GM19099 (cell line): Measurements from ENCODE around the gene LLGL2.

Experiments used
- POLR2A ChIP-seq: IDR thresholded peaks from 3 replicates; pipeline ENCODE4 v1.6.1; 2011; ENCODE audit warnings: low read depth; ENCODE audit not compliant: insufficient read length; ENCODE audit errors: extremely low read depth

Gene LLGL2

GRCh38 chr17:75488693-75489510 is 36.6 kb upstream of the LLGL2 start:
- no peak for TF ChIP-seq POLR2A

- TF ChIP-seq POLR2A: no peak
These were observed 36.0 kb upstream of the LLGL2 start for GRCh38 chr17:75489511-75489955.

GRCh38 chr17:75490173-75490743 is 35.2 kb upstream of the LLGL2 start:
- TF ChIP-seq POLR2A: no peak

GRCh38 chr17:75490953-75491649 is 34.4 kb upstream of the LLGL2 start:
- TF ChIP-seq POLR2A: no peak

GRCh38 chr17:75491680-75492079 is 33.8 kb upstream of the LLGL2 start:
- TF ChIP-seq POLR2A: no peak

GRCh38 chr17:75492555-75493168 is 32.8 kb upstream of the LLGL2 start:
- TF ChIP-seq POLR2A: no peak

GRCh38 chr17:75493476-75494129 is 31.9 kb upstream of the LLGL2 start:
- TF ChIP-seq POLR2A: no peak

GRCh38 chr17:75494326-75494877 is 31.1 kb upstream of the LLGL2 start:
- no peak for TF ChIP-seq POLR2A

- TF ChIP-seq POLR2A: no peak
These were observed 29.5 kb upstream of the LLGL2 start for GRCh38 chr17:75496005-75496404.

GRCh38 chr17:75498039-75498725 is 27.3 kb upstream of the LLGL2 start:
- TF ChIP-seq POLR2A: no peak

- TF ChIP-seq POLR2A: no peak
These were observed 26.7 kb upstream of the LLGL2 start for GRCh38 chr17:75498726-75499213.

GRCh38 chr17:75499313-75500022 is 26.0 kb upstream of the LLGL2 start:
- TF ChIP-seq POLR2A: no peak
